Measurements from ENCODE around the gene AP2B1. TPM values are rescaled to one million over a fixed set of nuclear protein-coding genes. Genes with fewer than 3 reads are reported as not detected.

Gene AP2B1
- total and polyA plus RNA-seq, 2 experiments from 2014 or later, result 76.1 to 87.0 TPM

DNA sequence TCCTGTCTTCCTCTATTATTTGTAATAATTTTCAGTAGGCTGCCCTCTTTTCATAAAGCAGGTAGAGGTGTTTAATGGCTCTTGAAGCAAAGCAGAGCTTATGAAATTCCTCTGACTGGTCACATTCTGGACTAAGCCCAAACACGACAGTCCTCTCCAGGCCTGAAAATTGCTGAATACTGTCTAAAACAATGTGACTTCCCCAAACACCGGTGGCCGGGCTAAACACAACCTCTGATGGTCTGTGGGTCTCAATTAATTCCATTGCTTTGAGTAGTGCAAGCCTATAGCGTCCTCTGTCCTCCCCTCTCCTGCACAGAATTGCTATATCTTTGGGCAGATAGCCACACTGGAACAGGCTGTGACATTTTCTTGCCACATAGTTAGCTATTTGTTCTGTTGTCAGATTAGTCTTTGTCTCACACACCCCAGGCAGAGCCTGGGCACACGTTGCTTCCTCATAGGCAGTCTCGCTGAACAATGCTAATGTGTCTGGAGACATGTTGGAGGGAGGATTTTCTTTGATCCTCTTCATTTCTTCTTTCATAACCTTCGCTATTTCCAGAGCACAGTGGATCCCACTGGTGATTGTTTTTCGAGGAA, 38.8 kb upstream of the AP2B1 start:
- Histone ChIP-seq H3K36me3 (replicated peaks; ENCODE audit: insufficient read depth, low read depth) (no peaks in the 10 kb centered on the region), H4K20me1 (ENCODE audit: insufficient read depth, poor library complexity, severe bottlenecking) (no peaks in the 10 kb centered on the region)
- TF ChIP-seq EZH2phosphoT487 (IDR thresholded peaks at IDR 0.05; ENCODE audit: low read depth, severe bottlenecking, unreplicated experiment) (no peak), EZH2 (IDR thresholded peaks at IDR 0.05; ENCODE audit: borderline replicate concordance) (no peak), CTCF (IDR thresholded peaks at IDR 0.05; ENCODE audit: poor library complexity) (no peak)

DNA sequence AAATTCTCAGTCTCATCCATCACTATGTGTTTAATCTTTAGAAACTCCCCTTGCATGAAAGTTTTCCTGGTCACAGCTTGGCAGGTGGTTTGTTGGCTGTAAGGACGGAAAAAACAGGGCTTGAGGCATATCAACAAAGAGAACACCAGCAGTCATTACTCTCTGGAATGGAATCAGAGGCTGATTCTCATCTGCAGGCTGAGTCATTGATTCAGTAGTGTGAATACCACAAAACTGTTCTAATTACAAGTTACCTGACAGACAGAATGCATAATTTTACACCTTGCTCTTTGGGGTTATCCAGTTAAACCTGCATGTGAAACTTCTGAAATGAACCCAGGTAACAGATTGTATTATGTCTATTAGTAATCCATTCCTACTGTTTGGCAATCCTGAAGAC, 38.1 kb upstream of the AP2B1 start:
- 61% methylated on average over 1 of the region's 1 CpG for WGBS (ENCODE audit: low lambda C conversion rate, missing lambda C conversion rate)

More for the DNA sequence above, 38.8 kb upstream of the AP2B1 start:
- no peak overlapping the region for H2AFZ ChIP-seq
- no peaks in the 10 kb centered on the region for H3K9me3 ChIP-seq (ENCODE audit: low read depth)
- peaks cover 51% of the 10 kb centered on the region for H3K27me3 ChIP-seq
- no peaks in the 10 kb centered on the region for H3K9me2 ChIP-seq (replicated peaks; ENCODE audit: insufficient read depth)
- no peak overlapping the region for H3K4me3 ChIP-seq
- no peak overlapping the region for H3K4me2 ChIP-seq
- H3K4me1 ChIP-seq (ENCODE audit: insufficient read depth), result no peaks in the 10 kb centered on the region
- DNase-seq (ENCODE audit: low spot score), result no peak
- no peaks in the 10 kb centered on the region for H3K79me2 ChIP-seq
- no peak overlapping the region for H3K27ac ChIP-seq
- WGBS (ENCODE audit: low lambda C conversion rate, missing lambda C conversion rate), result 70% methylated on average over 8 of the region's 8 CpGs

GRCh38 chr17:35553310-35553709, 33.8 kb upstream of the AP2B1 start:
- no peak overlapping the region for H2AFZ ChIP-seq

More for the DNA sequence above, 38.1 kb upstream of the AP2B1 start:
- H3K4me3 ChIP-seq, result no peak overlapping the region
- no peak overlapping the region for H3K27ac ChIP-seq
- no peak overlapping the region for H3K4me2 ChIP-seq
- H3K9me3 ChIP-seq (ENCODE audit: low read depth), result no peaks in the 10 kb centered on the region
- no peak for TF ChIP-seq CTCF (IDR thresholded peaks at IDR 0.05; ENCODE audit: poor library complexity)
- no peak for TF ChIP-seq EZH2phosphoT487 (IDR thresholded peaks at IDR 0.05; ENCODE audit: low read depth, severe bottlenecking, unreplicated experiment)
- no peak for TF ChIP-seq EZH2 (IDR thresholded peaks at IDR 0.05; ENCODE audit: borderline replicate concordance)
- no peaks in the 10 kb centered on the region for H3K4me1 ChIP-seq (ENCODE audit: insufficient read depth)
- H3K27me3 ChIP-seq, result peaks cover 54% of the 10 kb centered on the region
- DNase-seq (ENCODE audit: low spot score), result no peak
- H3K79me2 ChIP-seq, result no peaks in the 10 kb centered on the region
- no peaks in the 10 kb centered on the region for H3K9me2 ChIP-seq (replicated peaks; ENCODE audit: insufficient read depth)
- no peaks in the 10 kb centered on the region for H3K36me3 ChIP-seq (replicated peaks; ENCODE audit: insufficient read depth, low read depth)
- H2AFZ ChIP-seq, result no peak overlapping the region
- no peaks in the 10 kb centered on the region for H4K20me1 ChIP-seq (ENCODE audit: insufficient read depth, poor library complexity, severe bottlenecking)

More at GRCh38 chr17:35553310-35553709, 33.8 kb upstream of the AP2B1 start:
- TF ChIP-seq EZH2phosphoT487 (IDR thresholded peaks at IDR 0.05; ENCODE audit: low read depth, severe bottlenecking, unreplicated experiment) (no peak), EZH2 (IDR thresholded peaks at IDR 0.05; ENCODE audit: borderline replicate concordance) (no peak), CTCF (IDR thresholded peaks at IDR 0.05; ENCODE audit: poor library complexity) (no peak)
- no peaks in the 10 kb centered on the region for H4K20me1 ChIP-seq (ENCODE audit: insufficient read depth, poor library complexity, severe bottlenecking)
- H3K9me2 ChIP-seq (replicated peaks; ENCODE audit: insufficient read depth), result no peaks in the 10 kb centered on the region
- no peaks in the 10 kb centered on the region for H3K36me3 ChIP-seq (replicated peaks; ENCODE audit: insufficient read depth, low read depth)
- H3K4me1 ChIP-seq (ENCODE audit: insufficient read depth), result no peaks in the 10 kb centered on the region
- H3K9me3 ChIP-seq (ENCODE audit: low read depth), result no peaks in the 10 kb centered on the region
- H3K4me3 ChIP-seq, result no peak overlapping the region
- peaks cover 42% of the 10 kb centered on the region for H3K27me3 ChIP-seq
- no peak overlapping the region for H3K4me2 ChIP-seq
- no peaks in the 10 kb centered on the region for H3K79me2 ChIP-seq
- H3K27ac ChIP-seq, result no peak overlapping the region
- WGBS (ENCODE audit: low lambda C conversion rate, missing lambda C conversion rate), result 83% methylated on average over 4 of the region's 4 CpGs
- no peak for DNase-seq (ENCODE audit: low spot score)
